ENCODE data around the gene FLRT2. TPM values are rescaled to one million over a fixed set of nuclear protein-coding genes. Genes with fewer than 3 reads are reported as not detected.

Gene FLRT2
- total RNA-seq, 2 donors from 2014 or later, result 6.8 to 59.1 TPM

GRCh38 chr14:85535321-85535720 lies 5.4 kb downstream of the FLRT2 start:
- no peaks in the 10 kb centered on the region for H3K36me3 ChIP-seq
- intact Hi-C loops (cut with DNase I), result loop anchor here (10.0 kb wide), 2 partner anchors 519 to 1281 kb away; no protein-coding TSS in a partner anchor
- 47% methylated on average over 6 of the region's 6 CpGs for WGBS
- H3K4me3 ChIP-seq, result peak overlapping the region in 1 of 2 donors; percentile 42
- no peak for TF ChIP-seq CTCF (IDR thresholded peaks at IDR 0.05)
- TF ChIP-seq POLR2A (IDR thresholded peaks at IDR 0.05), result no peak
- no peak for TF ChIP-seq POLR2AphosphoS5 (IDR thresholded peaks at IDR 0.05)
- H3K27ac ChIP-seq, result no peak overlapping the region
- H3K4me1 ChIP-seq (replicated peaks), result no peaks in the 10 kb centered on the region
- H3K9me3 ChIP-seq, result no peaks in the 10 kb centered on the region
- no peak for DNase-seq (ENCODE audit: low spot score)
- peaks cover 12% of the 10 kb centered on the region for H3K27me3 ChIP-seq (replicated peaks; ENCODE audit: insufficient read depth)

- H3K36me3 ChIP-seq, result no peaks in the 10 kb centered on the region
- peaks cover 4% of the 10 kb centered on the region for H3K27me3 ChIP-seq (replicated peaks; ENCODE audit: insufficient read depth)
- 43% methylated on average over 8 of the region's 8 CpGs for WGBS
- intact Hi-C loops (cut with DNase I), result loop anchor here (10.0 kb wide), 2 partner anchors 519 to 1281 kb away; no protein-coding TSS in a partner anchor
- TF ChIP-seq POLR2A (IDR thresholded peaks at IDR 0.05), result no peak
- TF ChIP-seq CTCF (IDR thresholded peaks at IDR 0.05), result peak in 3 of 4 experiments; percentile 12 to 44 (median 35)
- no peak for TF ChIP-seq POLR2AphosphoS5 (IDR thresholded peaks at IDR 0.05)
- H3K4me3 ChIP-seq, result no peak overlapping the region
- H3K27ac ChIP-seq, result peak overlapping the region in 1 of 2 donors; percentile 28
- H3K4me1 ChIP-seq (replicated peaks), result no peaks in the 10 kb centered on the region
- no peak for DNase-seq (ENCODE audit: low spot score)
- no peaks in the 10 kb centered on the region for H3K9me3 ChIP-seq
Measured at GRCh38 chr14:85535991-85536832, 6.3 kb downstream of the FLRT2 start.

- TF ChIP-seq POLR2AphosphoS5 (IDR thresholded peaks at IDR 0.05), result no peak
- TF ChIP-seq CTCF (IDR thresholded peaks at IDR 0.05), result no peak
- TF ChIP-seq POLR2A (IDR thresholded peaks at IDR 0.05), result no peak
- H3K27ac ChIP-seq, result no peak overlapping the region
Measured at GRCh38 chr14:85536833-85537190, 6.9 kb downstream of the FLRT2 start.

GRCh38 chr14:85537526-85537925 lies 7.6 kb downstream of the FLRT2 start:
- no peak overlapping the region for H3K27ac ChIP-seq

More at GRCh38 chr14:85536833-85537190, 6.9 kb downstream of the FLRT2 start:
- Histone ChIP-seq H3K9me3 (no peaks in the 10 kb centered on the region), H3K36me3 (no peaks in the 10 kb centered on the region), H3K4me1 (replicated peaks) (no peaks in the 10 kb centered on the region), H3K27me3 (replicated peaks; ENCODE audit: insufficient read depth) (no peaks in the 10 kb centered on the region), H3K4me3 (no peak overlapping the region)
- no peak for DNase-seq (ENCODE audit: low spot score)
- intact Hi-C loops (cut with DNase I), result loop anchor here (10.0 kb wide), 2 partner anchors 518 to 1282 kb away; no protein-coding TSS in a partner anchor
- 15% methylated on average over 1 of the region's 1 CpG for WGBS

More at GRCh38 chr14:85537526-85537925, 7.6 kb downstream of the FLRT2 start:
- TF ChIP-seq POLR2A (IDR thresholded peaks at IDR 0.05) (no peak), CTCF (IDR thresholded peaks at IDR 0.05) (no peak), POLR2AphosphoS5 (IDR thresholded peaks at IDR 0.05) (no peak)
- no peak overlapping the region for H3K4me3 ChIP-seq
- intact Hi-C loops (cut with DNase I), result loop anchor here (10.0 kb wide), 2 partner anchors 517 to 1283 kb away; no protein-coding TSS in a partner anchor
- no peaks in the 10 kb centered on the region for H3K9me3 ChIP-seq
- H3K4me1 ChIP-seq (replicated peaks), result no peaks in the 10 kb centered on the region
- DNase-seq (ENCODE audit: low spot score), result no peak
- WGBS, result 68% methylated on average over 3 of the region's 3 CpGs
- H3K36me3 ChIP-seq, result no peaks in the 10 kb centered on the region
- no peaks in the 10 kb centered on the region for H3K27me3 ChIP-seq (replicated peaks; ENCODE audit: insufficient read depth)
